Inferior parietal cortex (tissue), 1 donor: Measurements from ENCODE around the gene WDR91.

Experiments
- DNase-seq: peaks from one replicate; pipeline ENCODE4 v3.0.0-alpha.2; 2016; ENCODE audit errors: extremely low spot score

Gene WDR91

GRCh38 chr7:135211179-135211945 lies at the start of gene WDR91:
WDR91 (minus strand) TSS chr7:135211526; CDS start chr7:135211502, 24 bp downstream.
- DNase-seq: peak; percentile 86

GRCh38 chr7:135260470-135260869 lies 49.1 kb upstream of the WDR91 start:
- no peak for DNase-seq

GRCh38 chr7:135259702-135260101 lies 48.4 kb upstream of the WDR91 start:
- DNase-seq: no peak

- DNase-seq: no peak
These were observed 47.3 kb upstream of the WDR91 start for GRCh38 chr7:135258585-135258984.

- no peak for DNase-seq
These were observed 46.5 kb upstream of the WDR91 start for GRCh38 chr7:135257790-135258189.

- DNase-seq: peak; percentile 75
These were observed 42.8 kb upstream of the WDR91 start for GRCh38 chr7:135253851-135254771.

- DNase-seq: no peak
These were observed 40.4 kb upstream of the WDR91 start for GRCh38 chr7:135251496-135252391.

- no peak for DNase-seq
These were observed 37.2 kb upstream of the WDR91 start for GRCh38 chr7:135248546-135248945.

- no peak for DNase-seq
These were observed 36.6 kb upstream of the WDR91 start for GRCh38 chr7:135247746-135248471.

GRCh38 chr7:135246191-135246825 lies 35.0 kb upstream of the WDR91 start:
- DNase-seq: no peak

- DNase-seq: no peak
These were observed 34.2 kb upstream of the WDR91 start for GRCh38 chr7:135245226-135246190.

- DNase-seq: no peak
These were observed 30.9 kb upstream of the WDR91 start for GRCh38 chr7:135242096-135242684.

- no peak for DNase-seq
These were observed 29.1 kb upstream of the WDR91 start for GRCh38 chr7:135240441-135240840.

GRCh38 chr7:135239263-135239662 lies 27.9 kb upstream of the WDR91 start:
- no peak for DNase-seq

GRCh38 chr7:135238112-135238744 lies 26.9 kb upstream of the WDR91 start:
- DNase-seq: no peak

- no peak for DNase-seq
These were observed 25.4 kb upstream of the WDR91 start for GRCh38 chr7:135236727-135237126.

- DNase-seq: no peak
These were observed 24.5 kb upstream of the WDR91 start for GRCh38 chr7:135235841-135236240.

GRCh38 chr7:135234727-135235126 lies 23.4 kb upstream of the WDR91 start:
- DNase-seq: no peak
